Activated CD8-positive, alpha-beta memory T cell treated with anti-CD3 and anti-CD28 coated beads for 4 hours (primary cell): ENCODE results near the gene ZDHHC4.

Experiments used
- DNase-seq, 2 donors: peaks; one replicate each; pipeline ENCODE4 v3.0.0-alpha.2; 2020; ENCODE audit warnings: low read depth in 2 of 2

ZDHHC4 gene

GRCh38 chr7:6577369-6578113 lies at the start of gene ZDHHC4:
Gene ZDHHC4 (plus strand): TSS chr7:6577454. CDS start chr7:6580562, 3,108 bp downstream.
- DNase-seq, result peak; percentile 76 to 77

- no peak for DNase-seq
Observed at GRCh38 chr7:6528401-6529130, 48.7 kb upstream of the ZDHHC4 start.

GRCh38 chr7:6529643-6530042 lies 47.6 kb upstream of the ZDHHC4 start:
- no peak for DNase-seq

- peak; percentile 33 to 52 for DNase-seq
Observed at GRCh38 chr7:6530626-6531491, 46.4 kb upstream of the ZDHHC4 start.

GRCh38 chr7:6531492-6532279 lies 45.6 kb upstream of the ZDHHC4 start:
- DNase-seq, result no peak

GRCh38 chr7:6532516-6532915 lies 44.7 kb upstream of the ZDHHC4 start:
- DNase-seq, result no peak

GRCh38 chr7:6533893-6534495 lies 43.3 kb upstream of the ZDHHC4 start:
- no peak for DNase-seq

- DNase-seq, result no peak
Observed at GRCh38 chr7:6536262-6537260, 40.7 kb upstream of the ZDHHC4 start.

GRCh38 chr7:6542368-6542767 lies 34.9 kb upstream of the ZDHHC4 start:
- DNase-seq, result no peak

GRCh38 chr7:6545398-6546126 lies 31.7 kb upstream of the ZDHHC4 start:
- no peak for DNase-seq

GRCh38 chr7:6546498-6547251 lies 30.6 kb upstream of the ZDHHC4 start:
- DNase-seq, result no peak

GRCh38 chr7:6547400-6547799 lies 29.9 kb upstream of the ZDHHC4 start:
- DNase-seq, result no peak

- DNase-seq, result no peak
Observed at GRCh38 chr7:6551016-6551511, 26.2 kb upstream of the ZDHHC4 start, which contains the start of gene GRID2IP. Gene GRID2IP (minus strand): TSS chr7:6551461. CDS start chr7:6551436, 25 bp downstream.

- DNase-seq, result no peak
Observed at GRCh38 chr7:6553448-6554044, 23.7 kb upstream of the ZDHHC4 start.

GRCh38 chr7:6554848-6555247 lies 22.4 kb upstream of the ZDHHC4 start:
- no peak for DNase-seq

- no peak for DNase-seq
Observed at GRCh38 chr7:6556196-6556595, 21.1 kb upstream of the ZDHHC4 start.

- no peak for DNase-seq
Observed at GRCh38 chr7:6558837-6559236, 18.4 kb upstream of the ZDHHC4 start.

- DNase-seq, result no peak
Observed at GRCh38 chr7:6559896-6560295, 17.4 kb upstream of the ZDHHC4 start.
